HG03175 (cell line): ENCODE measurements around the gene SMPDL3A.

Experiments used
- ATAC-seq: cut with Tn5 transposase; IDR thresholded peaks from one replicate; pipeline ENCODE4 v1.9.1; 2021; ENCODE audit warnings: mild to moderate bottlenecking, moderate library complexity; ENCODE audit not compliant: unreplicated experiment

SMPDL3A gene

GRCh38 chr6:122803171-122803661 lies 14.2 kb downstream of the SMPDL3A start:
- ATAC-seq: no peak

- ATAC-seq: no peak
Observed at GRCh38 chr6:122804962-122805485, 16.0 kb downstream of the SMPDL3A start.

- no peak for ATAC-seq
Observed at GRCh38 chr6:122806291-122806690, 17.2 kb downstream of the SMPDL3A start.

GRCh38 chr6:122808121-122808885 lies 19.2 kb downstream of the SMPDL3A start:
- ATAC-seq: no peak

- ATAC-seq: no peak
Observed at GRCh38 chr6:122809001-122809400, 19.9 kb downstream of the SMPDL3A start.

GRCh38 chr6:122809691-122810090 lies 20.6 kb downstream of the SMPDL3A start:
- no peak for ATAC-seq

GRCh38 chr6:122810189-122810588 lies 21.1 kb downstream of the SMPDL3A start:
- ATAC-seq: no peak

- ATAC-seq: no peak
Observed at GRCh38 chr6:122817358-122817757, 28.3 kb downstream of the SMPDL3A start.

GRCh38 chr6:122817766-122818165 lies 28.7 kb downstream of the SMPDL3A start:
- ATAC-seq: no peak

- ATAC-seq: no peak
Observed at GRCh38 chr6:122818866-122819265, 29.8 kb downstream of the SMPDL3A start.

GRCh38 chr6:122821095-122821494 lies 32.0 kb downstream of the SMPDL3A start:
- no peak for ATAC-seq

- ATAC-seq: no peak
Observed at GRCh38 chr6:122825163-122825562, 36.1 kb downstream of the SMPDL3A start.

- ATAC-seq: no peak
Observed at GRCh38 chr6:122829456-122829855, 40.4 kb downstream of the SMPDL3A start.

- no peak for ATAC-seq
Observed at GRCh38 chr6:122831511-122831910, 42.5 kb downstream of the SMPDL3A start.

- no peak for ATAC-seq
Observed at GRCh38 chr6:122832459-122832858, 43.4 kb downstream of the SMPDL3A start.

GRCh38 chr6:122833021-122833491 lies 44.0 kb downstream of the SMPDL3A start:
- ATAC-seq: no peak

- ATAC-seq: no peak
Observed at GRCh38 chr6:122838060-122838780, 49.2 kb downstream of the SMPDL3A start.

GRCh38 chr6:122839472-122839871 lies 50.4 kb downstream of the SMPDL3A start:
- ATAC-seq: peak; percentile 98

- ATAC-seq: no peak
Observed at GRCh38 chr6:122839906-122840305, 50.8 kb downstream of the SMPDL3A start.

GRCh38 chr6:122845464-122845863 lies 56.4 kb downstream of the SMPDL3A start:
- ATAC-seq: no peak

- ATAC-seq: no peak
Observed at GRCh38 chr6:122845916-122846612, 57.0 kb downstream of the SMPDL3A start.
